ENCODE data around the gene PIP5K1B.

PIP5K1B gene

GRCh38 chr9:68780380-68780712, 75.3 kb downstream of the PIP5K1B start:
- no peak for TF ChIP-seq POLR2A (IDR thresholded peaks at IDR 0.05; ENCODE audit: low read depth, low read length)
- DNase-seq (ENCODE audit: insufficient read length, low spot score) (no peak), FAIRE-seq (no peak)

GRCh38 chr9:68780720-68781119, 75.7 kb downstream of the PIP5K1B start:
- FAIRE-seq, result peak; percentile 20
- no peak for TF ChIP-seq POLR2A (IDR thresholded peaks at IDR 0.05; ENCODE audit: low read depth, low read length)
- DNase-seq (ENCODE audit: insufficient read length, low spot score), result peak; percentile 13

- TF ChIP-seq POLR2A (IDR thresholded peaks at IDR 0.05; ENCODE audit: low read depth, low read length), result no peak
- no peak for DNase-seq (ENCODE audit: insufficient read length, low spot score)
- FAIRE-seq, result no peak
Measured at GRCh38 chr9:68781928-68782327, 76.9 kb downstream of the PIP5K1B start.

- no peak for TF ChIP-seq POLR2A (IDR thresholded peaks at IDR 0.05; ENCODE audit: low read depth, low read length)
- DNase-seq (ENCODE audit: insufficient read length, low spot score) (no peak), FAIRE-seq (no peak)
Measured at GRCh38 chr9:68782546-68782945, 77.5 kb downstream of the PIP5K1B start.

- no peak for FAIRE-seq
- no peak for TF ChIP-seq POLR2A (IDR thresholded peaks at IDR 0.05; ENCODE audit: low read depth, low read length)
- DNase-seq (ENCODE audit: insufficient read length, low spot score), result no peak
Measured at GRCh38 chr9:68785965-68786364, 80.9 kb downstream of the PIP5K1B start.

- TF ChIP-seq POLR2A (IDR thresholded peaks at IDR 0.05; ENCODE audit: low read depth, low read length), result no peak
- no peak for DNase-seq (ENCODE audit: insufficient read length, low spot score)
- FAIRE-seq, result no peak
Measured at GRCh38 chr9:68791169-68791568, 86.1 kb downstream of the PIP5K1B start.

- no peak for TF ChIP-seq POLR2A (IDR thresholded peaks at IDR 0.05; ENCODE audit: low read depth, low read length)
- peak; percentile 50 for FAIRE-seq
Measured at GRCh38 chr9:68793605-68794343, 88.7 kb downstream of the PIP5K1B start.

GRCh38 chr9:68794898-68795297, 89.9 kb downstream of the PIP5K1B start:
- TF ChIP-seq POLR2A (IDR thresholded peaks at IDR 0.05; ENCODE audit: low read depth, low read length), result no peak
- FAIRE-seq, result no peak

More at GRCh38 chr9:68793605-68794343, 88.7 kb downstream of the PIP5K1B start:
- DNase-seq (ENCODE audit: insufficient read length, low spot score), result no peak

GRCh38 chr9:68795411-68795810, 90.4 kb downstream of the PIP5K1B start:
- no peak for TF ChIP-seq POLR2A (IDR thresholded peaks at IDR 0.05; ENCODE audit: low read depth, low read length)
- no peak for FAIRE-seq
- no peak for DNase-seq (ENCODE audit: insufficient read length, low spot score)

More at GRCh38 chr9:68794898-68795297, 89.9 kb downstream of the PIP5K1B start:
- no peak for DNase-seq (ENCODE audit: insufficient read length, low spot score)

GRCh38 chr9:68797116-68797515, 92.1 kb downstream of the PIP5K1B start:
- DNase-seq (ENCODE audit: insufficient read length, low spot score), result no peak
- TF ChIP-seq POLR2A (IDR thresholded peaks at IDR 0.05; ENCODE audit: low read depth, low read length), result no peak
- no peak for FAIRE-seq

- no peak for DNase-seq (ENCODE audit: insufficient read length, low spot score)
- no peak for TF ChIP-seq POLR2A (IDR thresholded peaks at IDR 0.05; ENCODE audit: low read depth, low read length)
- no peak for FAIRE-seq
Measured at GRCh38 chr9:68798423-68798822, 93.4 kb downstream of the PIP5K1B start.

- no peak for FAIRE-seq
- no peak for TF ChIP-seq POLR2A (IDR thresholded peaks at IDR 0.05; ENCODE audit: low read depth, low read length)
Measured at GRCh38 chr9:68800836-68801235, 95.8 kb downstream of the PIP5K1B start.

GRCh38 chr9:68802525-68803015, 97.5 kb downstream of the PIP5K1B start:
- no peak for DNase-seq (ENCODE audit: insufficient read length, low spot score)
- no peak for TF ChIP-seq POLR2A (IDR thresholded peaks at IDR 0.05; ENCODE audit: low read depth, low read length)
- FAIRE-seq, result no peak

More at GRCh38 chr9:68800836-68801235, 95.8 kb downstream of the PIP5K1B start:
- no peak for DNase-seq (ENCODE audit: insufficient read length, low spot score)

GRCh38 chr9:68804911-68805889, 100.2 kb downstream of the PIP5K1B start:
- FAIRE-seq (no peak), DNase-seq (ENCODE audit: insufficient read length, low spot score) (no peak)
- no peak for TF ChIP-seq POLR2A (IDR thresholded peaks at IDR 0.05; ENCODE audit: low read depth, low read length)

Data from H54 (cell line).